ENCODE results near the gene SPINT2.

DNA sequence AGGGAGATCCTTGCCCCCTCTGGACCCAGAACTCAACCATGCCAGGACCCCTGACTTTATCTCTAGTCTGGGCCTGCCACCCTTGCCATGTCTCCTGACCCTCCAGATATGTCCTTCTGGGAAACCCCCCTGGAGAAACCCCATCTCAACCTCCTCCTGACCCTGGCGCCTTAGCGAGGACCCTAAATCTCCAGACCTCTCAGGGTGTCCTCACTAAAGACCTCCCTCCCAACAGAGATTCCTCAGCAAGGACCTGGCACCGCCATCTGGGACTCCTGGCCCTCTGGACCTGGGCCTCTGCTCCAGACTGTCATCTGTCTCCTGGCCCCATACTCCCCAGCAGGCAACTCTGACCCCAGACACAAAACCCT is 56.6 kb downstream of the SPINT2 start:
- TF ChIP-seq, protein P1, sequence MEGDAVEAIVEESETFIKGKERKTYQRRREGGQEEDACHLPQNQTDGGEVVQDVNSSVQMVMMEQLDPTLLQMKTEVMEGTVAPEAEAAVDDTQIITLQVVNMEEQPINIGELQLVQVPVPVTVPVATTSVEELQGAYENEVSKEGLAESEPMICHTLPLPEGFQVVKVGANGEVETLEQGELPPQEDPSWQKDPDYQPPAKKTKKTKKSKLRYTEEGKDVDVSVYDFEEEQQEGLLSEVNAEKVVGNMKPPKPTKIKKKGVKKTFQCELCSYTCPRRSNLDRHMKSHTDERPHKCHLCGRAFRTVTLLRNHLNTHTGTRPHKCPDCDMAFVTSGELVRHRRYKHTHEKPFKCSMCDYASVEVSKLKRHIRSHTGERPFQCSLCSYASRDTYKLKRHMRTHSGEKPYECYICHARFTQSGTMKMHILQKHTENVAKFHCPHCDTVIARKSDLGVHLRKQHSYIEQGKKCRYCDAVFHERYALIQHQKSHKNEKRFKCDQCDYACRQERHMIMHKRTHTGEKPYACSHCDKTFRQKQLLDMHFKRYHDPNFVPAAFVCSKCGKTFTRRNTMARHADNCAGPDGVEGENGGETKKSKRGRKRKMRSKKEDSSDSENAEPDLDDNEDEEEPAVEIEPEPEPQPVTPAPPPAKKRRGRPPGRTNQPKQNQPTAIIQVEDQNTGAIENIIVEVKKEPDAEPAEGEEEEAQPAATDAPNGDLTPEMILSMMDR (IDR thresholded peaks at IDR 0.05): no peak
- TF ChIP-seq POLR2A (IDR thresholded peaks at IDR 0.05): no peak
